Astrocyte (in vitro differentiated cells and primary cell): ENCODE results near the gene ALOX12B.

Experiments used
- EZH2 ChIP-seq: IDR thresholded peaks from 2 replicates; pipeline ENCODE4 v1.6.1; 2012; ENCODE audit warnings: mild to moderate bottlenecking, low read length, inconsistent platforms; ENCODE audit not compliant: insufficient read depth
- TF ChIP-seq, protein P1 (sequence below): IDR thresholded peaks from 2 replicates; pipeline ENCODE4 v1.5.1; 2011; ENCODE audit warnings: low read depth, mild to moderate bottlenecking, inconsistent platforms, low read length, moderate library complexity; ENCODE audit not compliant: insufficient read depth

DNA sequence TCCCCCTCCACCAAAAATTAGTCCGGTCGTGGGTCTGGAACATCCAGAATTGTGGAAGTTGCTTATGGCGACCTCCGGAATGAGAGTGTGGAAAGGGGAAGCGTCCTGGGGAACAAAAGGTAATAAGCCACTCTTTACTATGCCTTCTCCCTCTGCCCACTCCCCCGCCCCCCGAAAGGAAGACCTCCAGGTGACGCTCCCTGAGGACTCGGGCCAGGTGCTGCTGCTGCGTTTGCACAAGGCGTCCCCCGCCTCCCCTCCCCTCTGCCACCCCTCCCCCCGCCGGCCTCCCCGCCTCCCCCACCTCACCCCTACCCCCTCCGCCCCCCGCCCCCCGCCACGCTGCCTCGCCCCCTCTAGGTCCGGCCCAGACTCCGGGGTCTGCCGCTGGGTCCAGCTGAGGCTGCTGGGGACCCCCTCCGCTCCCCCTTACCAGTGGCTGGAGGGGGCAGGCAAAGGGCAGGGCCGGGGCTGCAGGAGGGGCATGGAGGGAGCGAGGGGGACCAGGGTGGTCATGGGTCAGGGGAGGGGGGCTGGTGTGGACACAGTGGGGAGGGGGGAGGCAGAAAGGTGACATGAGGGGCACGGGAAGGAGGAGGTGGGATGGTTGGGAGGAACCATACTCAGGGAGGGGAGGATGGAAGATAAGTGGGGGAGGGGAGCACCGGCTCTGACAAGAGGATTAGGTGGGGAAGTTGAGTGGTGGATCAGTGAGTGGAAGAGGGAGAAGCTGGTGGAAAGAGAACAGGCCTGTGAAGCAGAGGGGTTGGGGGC lies 23.6 kb downstream of the ALOX12B start:
- TF ChIP-seq, protein P1, sequence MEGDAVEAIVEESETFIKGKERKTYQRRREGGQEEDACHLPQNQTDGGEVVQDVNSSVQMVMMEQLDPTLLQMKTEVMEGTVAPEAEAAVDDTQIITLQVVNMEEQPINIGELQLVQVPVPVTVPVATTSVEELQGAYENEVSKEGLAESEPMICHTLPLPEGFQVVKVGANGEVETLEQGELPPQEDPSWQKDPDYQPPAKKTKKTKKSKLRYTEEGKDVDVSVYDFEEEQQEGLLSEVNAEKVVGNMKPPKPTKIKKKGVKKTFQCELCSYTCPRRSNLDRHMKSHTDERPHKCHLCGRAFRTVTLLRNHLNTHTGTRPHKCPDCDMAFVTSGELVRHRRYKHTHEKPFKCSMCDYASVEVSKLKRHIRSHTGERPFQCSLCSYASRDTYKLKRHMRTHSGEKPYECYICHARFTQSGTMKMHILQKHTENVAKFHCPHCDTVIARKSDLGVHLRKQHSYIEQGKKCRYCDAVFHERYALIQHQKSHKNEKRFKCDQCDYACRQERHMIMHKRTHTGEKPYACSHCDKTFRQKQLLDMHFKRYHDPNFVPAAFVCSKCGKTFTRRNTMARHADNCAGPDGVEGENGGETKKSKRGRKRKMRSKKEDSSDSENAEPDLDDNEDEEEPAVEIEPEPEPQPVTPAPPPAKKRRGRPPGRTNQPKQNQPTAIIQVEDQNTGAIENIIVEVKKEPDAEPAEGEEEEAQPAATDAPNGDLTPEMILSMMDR = no peak
- no peak for TF ChIP-seq EZH2
